CD4-positive, alpha-beta T cell treated with Interleukin-6 for 4 hours (primary cell): ENCODE results near the gene PDE6A.

Experiments
- DNase-seq: peaks from one replicate; pipeline ENCODE4 v3.0.0-alpha.2; 2020; ENCODE audit warnings: mixed read lengths

PDE6A gene

DNA sequence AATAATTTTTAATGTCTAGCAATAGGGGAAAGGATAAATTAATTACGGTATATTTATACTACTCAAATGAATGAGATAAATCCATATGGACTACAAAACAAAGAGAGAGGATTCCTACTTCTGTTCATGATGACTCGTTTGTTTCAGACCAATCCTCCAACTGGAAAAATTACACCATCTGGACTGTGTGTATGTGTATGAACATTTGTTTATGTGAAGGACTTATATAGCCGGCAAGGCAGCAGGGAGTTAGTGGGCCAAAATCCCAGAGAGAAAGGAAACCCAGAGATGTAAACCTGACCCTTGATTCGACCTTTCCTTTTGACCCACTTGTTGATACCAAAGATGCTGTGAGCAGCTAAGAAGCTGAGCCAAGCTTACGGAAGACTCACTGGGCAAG, 20.1 kb downstream of the PDE6A start:
- no peak for DNase-seq

DNA sequence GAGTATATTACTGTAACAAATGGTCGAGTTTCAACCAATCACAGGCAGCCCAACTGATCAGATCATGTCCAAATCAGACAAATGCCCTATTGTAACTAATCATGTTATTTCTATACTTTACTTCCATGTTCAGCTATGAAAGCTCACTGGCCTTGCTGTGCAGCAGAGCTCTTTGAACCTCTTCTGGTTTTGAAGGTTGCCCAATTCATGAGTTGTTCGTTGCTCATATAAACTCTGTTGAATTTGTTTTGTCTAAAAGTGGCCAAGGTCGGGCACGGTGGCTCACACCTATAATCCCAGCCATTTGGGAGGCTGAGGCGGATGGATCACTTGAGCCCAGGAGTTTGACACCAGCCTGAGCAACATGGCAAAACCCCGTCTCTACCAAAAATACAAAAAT, 21.6 kb downstream of the PDE6A start:
- DNase-seq: no peak

DNA sequence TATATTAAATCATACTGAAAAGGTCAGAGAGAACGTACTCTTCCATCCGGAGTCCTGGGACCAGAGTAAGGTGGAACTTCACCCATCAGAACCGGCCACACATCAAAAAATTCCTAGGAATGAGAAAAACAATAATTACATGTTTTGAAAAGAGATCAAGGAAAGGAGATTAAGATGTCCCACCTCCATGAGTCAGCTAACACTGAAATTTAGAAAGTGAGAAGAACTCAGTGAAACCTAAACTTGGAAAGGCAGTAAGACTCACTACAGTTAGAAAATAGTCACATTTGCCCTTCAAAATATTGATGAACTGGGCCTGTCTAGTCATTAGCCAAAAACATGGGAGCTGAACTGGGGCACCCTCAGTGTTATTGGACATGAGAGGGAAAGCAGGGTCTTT, 23.0 kb downstream of the PDE6A start:
- no peak for DNase-seq

DNA sequence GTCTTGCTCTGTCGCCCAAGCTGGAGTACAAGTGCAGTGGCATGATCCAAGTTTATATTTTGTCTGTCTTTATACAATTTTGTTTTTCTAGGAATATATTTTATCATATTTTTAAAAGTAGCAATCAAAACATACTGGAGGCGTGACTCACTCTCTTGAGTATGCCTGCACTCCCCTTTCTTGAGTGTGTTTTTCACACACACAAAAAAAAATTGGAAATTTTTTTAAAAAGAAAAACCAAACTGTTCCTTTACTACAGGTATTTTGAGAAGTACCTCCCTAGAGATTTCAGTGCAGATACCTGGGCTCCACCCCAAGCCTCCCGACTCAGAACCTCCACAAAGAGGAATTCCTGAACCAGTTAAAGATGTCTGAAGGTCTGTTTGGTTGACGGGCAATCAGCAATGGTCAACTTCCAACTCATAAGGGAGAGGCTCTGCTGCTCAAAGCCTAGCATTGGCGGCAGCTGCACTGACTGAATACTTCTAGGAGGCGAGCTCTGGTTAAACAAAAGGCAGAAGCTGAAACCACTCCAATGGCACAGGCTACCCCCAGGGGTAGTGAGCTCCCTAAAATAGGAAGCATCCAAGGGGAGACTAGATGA, 27.4 kb downstream of the PDE6A start:
- no peak for DNase-seq

DNA sequence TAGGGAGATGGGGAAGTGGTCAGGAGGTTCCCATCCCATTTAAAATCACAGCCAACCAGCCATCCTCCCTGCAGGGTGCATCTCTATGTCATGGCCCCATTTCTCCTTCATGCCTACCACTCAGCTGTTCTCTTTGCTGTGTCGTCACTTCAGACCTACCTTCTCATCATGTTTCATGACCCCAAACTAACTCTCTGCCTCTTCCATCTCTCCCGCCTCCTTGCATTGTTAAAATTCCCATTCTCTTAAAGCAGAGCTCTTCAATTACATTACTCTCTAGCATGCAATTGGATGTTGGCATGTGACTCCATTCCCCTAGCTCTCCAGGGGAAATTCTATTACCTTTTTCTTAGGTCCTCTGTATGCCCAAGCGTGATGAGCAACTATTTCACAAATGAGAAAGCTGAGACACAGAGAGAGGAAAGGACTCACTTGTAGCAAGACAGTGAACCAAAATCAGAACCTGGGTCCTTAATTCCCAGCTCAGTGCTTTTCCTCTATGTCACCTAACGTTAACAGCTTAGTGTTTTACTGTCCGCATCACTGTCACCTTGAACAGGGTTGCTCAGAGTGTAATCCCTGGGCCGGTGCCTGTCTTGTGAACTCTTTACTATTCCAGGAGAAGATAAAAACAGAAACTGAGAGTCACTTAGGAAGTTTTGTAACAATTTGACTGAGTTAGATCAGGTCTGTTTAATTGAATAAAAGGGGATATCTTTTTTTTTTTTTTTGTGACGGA, 28.1 kb downstream of the PDE6A start:
- DNase-seq: no peak

- DNase-seq: no peak
Measured at GRCh38 chr5:149915392-149916260, 29.0 kb downstream of the PDE6A start.

GRCh38 chr5:149913436-149914419, 30.9 kb downstream of the PDE6A start:
- DNase-seq: no peak

GRCh38 chr5:149912226-149912871, 32.2 kb downstream of the PDE6A start:
- DNase-seq: no peak

DNA sequence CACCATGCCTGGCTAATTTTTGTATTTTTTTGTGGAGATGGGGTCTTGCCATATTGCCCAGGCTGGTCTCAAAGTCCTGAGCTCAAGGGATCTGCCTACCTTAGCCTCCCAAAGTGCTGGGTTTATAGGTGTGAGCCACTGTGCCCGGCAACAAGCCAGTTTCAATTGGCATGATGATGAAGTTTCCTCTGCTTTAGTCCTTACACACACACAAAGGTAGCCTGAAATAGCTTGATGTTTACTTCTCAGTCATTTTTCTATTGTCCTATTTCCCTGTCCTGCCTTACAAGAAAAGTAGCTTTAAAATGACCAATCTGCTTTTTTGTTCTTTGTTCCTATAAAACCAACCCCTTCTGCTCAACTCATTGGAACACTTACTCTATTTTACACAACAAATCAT, 33.6 kb downstream of the PDE6A start:
- no peak for DNase-seq

GRCh38 chr5:149907828-149908227, 36.8 kb downstream of the PDE6A start:
- DNase-seq: no peak

DNA sequence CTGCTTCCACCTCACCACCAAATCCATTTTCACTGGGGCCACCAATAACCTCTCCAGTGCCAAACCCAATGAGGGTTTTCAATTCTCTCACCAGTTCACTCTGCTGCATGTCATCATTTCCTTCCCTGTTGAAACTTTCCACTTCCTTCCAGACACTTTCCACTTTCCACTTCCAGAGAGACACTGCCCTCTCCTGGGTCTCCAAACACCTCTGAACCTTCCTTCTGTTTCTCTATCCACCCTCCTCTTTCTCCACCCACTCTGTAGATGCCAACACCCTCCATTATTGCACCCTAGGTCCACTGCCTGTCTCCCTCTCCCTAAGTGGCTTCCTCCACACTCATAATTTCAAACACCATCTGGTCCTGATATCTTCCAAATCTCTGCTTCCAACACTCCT, 39.6 kb downstream of the PDE6A start:
- DNase-seq: no peak

DNA sequence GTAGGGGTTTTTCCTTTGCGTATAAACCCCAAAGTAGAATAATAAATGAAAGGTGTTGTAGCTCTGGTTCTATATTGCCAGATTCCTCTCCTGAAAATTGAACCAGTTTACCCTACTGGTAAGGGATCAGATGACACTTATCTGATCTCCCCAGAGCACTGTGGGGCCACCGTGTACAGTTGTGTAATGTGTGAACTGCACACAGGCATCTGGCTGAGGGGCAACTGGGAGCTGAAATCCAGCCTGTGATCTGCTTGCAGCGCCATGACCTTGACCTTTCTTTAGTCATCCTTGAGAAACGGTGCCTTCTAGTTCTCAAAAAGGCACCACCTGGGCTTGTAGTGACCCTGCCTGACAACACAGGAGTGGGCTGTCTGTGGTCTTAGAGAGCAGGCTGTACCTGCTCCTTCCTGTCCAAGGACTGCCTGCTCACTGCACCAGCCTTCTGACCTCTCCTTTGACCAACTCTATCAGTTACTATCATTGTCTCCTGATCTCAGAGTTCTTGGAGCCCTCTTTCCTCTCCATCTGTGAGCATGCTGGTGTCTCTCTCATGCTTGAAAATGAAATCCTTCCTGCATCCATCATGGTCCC, 40.2 kb downstream of the PDE6A start:
- DNase-seq: no peak

DNA sequence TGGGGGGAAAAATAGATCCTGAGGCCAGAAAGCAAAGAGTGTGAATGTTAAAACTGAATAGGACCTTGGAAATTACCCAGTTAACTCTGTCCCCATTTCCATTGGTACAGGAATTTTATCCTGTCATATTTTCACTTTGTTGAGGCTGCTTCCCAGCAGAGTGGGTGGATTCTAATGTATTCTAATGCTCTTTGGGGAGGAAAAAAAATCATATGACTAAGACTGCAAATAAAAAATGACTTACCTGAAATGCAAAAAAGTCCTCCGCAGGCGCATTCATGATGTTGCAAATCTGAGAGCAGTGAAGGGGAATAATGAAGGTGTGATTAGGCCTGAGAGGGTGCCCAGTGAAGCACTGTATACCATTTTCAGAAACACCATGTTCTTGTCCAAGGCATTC, 41.2 kb downstream of the PDE6A start:
- DNase-seq: no peak

- no peak for DNase-seq
Measured at GRCh38 chr5:149902177-149902576, 42.4 kb downstream of the PDE6A start.

GRCh38 chr5:149901511-149901910, 43.1 kb downstream of the PDE6A start:
- DNase-seq: no peak

GRCh38 chr5:149900390-149900789, 44.2 kb downstream of the PDE6A start:
- no peak for DNase-seq

DNA sequence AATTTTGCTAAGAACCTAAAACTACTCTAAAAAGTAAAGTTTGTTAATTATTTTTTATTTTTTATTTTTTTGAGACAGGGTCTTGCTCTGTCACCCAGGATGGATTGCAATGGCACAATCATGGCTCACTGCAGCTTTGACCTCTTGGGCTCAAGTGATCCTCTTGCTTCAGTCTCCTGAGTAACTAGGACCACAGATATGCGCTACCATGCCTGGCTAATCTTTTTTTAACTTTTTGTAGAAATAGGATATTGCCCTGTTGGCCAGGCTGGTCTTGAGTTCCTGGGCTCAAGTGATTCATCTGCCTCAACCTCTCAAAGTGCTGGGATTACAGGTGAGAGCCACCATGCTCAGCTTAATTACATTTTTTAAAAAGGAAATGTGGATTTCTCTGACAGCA, 45.8 kb downstream of the PDE6A start:
- no peak for DNase-seq

- DNase-seq: no peak
Measured at GRCh38 chr5:149895416-149896345, 48.9 kb downstream of the PDE6A start.

GRCh38 chr5:149894237-149894636, 50.4 kb downstream of the PDE6A start:
- no peak for DNase-seq

DNA sequence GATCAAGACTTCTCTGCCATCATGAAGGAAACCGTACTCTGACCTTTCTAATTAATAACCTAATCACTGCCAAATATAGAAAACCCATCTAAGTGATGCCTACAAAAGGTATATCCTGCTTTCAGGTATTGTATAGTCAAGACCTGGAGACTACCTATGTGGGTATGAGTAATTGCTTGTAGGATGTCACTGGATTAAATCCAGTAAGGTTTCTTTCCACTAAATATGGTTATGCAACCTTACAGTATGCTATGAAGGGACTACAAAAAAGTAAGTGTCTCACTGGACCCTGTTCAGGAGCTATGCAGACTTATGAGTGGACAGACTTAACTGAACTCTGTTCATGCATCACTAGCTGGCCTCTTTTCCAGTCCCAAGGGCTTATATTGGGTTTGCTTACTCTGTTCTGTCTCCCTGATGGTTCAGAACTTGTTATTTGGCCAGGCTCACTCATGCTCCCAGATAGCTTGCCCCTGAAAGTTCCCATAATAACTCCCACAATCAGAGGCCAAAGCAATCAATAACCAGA, 51.1 kb downstream of the PDE6A start:
- DNase-seq: no peak
